ENCODE results near the gene SPRED3.
A peak's percentile ranks its signal among the peaks of the same experiment; 100 is the strongest.

Gene SPRED3

GRCh38 chr19:38412491-38412890 lies 24.0 kb downstream of the SPRED3 start:
- H3K4me3 ChIP-seq (ENCODE audit: low read depth, low read length) = no peak overlapping the region
- DNase-seq (ENCODE audit: low read depth, low spot score) = no peak
- in situ Hi-C loops (cut with HindIII; ENCODE audit: low sequenced_read_pairs) = no loop called here
- no peak for TF ChIP-seq CTCF (IDR thresholded peaks at IDR 0.05; ENCODE audit: low read depth, low read length)

- no peak for DNase-seq (ENCODE audit: low read depth, low spot score)
- H3K4me3 ChIP-seq (ENCODE audit: low read depth, low read length) = no peak overlapping the region
- in situ Hi-C loops (cut with HindIII; ENCODE audit: low sequenced_read_pairs) = no loop called here
- no peak for TF ChIP-seq CTCF (IDR thresholded peaks at IDR 0.05; ENCODE audit: low read depth, low read length)
These were observed 24.5 kb downstream of the SPRED3 start for GRCh38 chr19:38412961-38413360.

- H3K4me3 ChIP-seq (ENCODE audit: low read depth, low read length) = no peak overlapping the region
- no peak for TF ChIP-seq CTCF (IDR thresholded peaks at IDR 0.05; ENCODE audit: low read depth, low read length)
- in situ Hi-C loops (cut with HindIII; ENCODE audit: low sequenced_read_pairs) = no loop called here
- DNase-seq (ENCODE audit: low read depth, low spot score) = no peak
These were observed 24.9 kb downstream of the SPRED3 start for GRCh38 chr19:38413416-38413815.

- DNase-seq (ENCODE audit: low read depth, low spot score) = no peak
- in situ Hi-C loops (cut with HindIII; ENCODE audit: low sequenced_read_pairs) = no loop called here
- H3K4me3 ChIP-seq (ENCODE audit: low read depth, low read length) = no peak overlapping the region
- TF ChIP-seq CTCF (IDR thresholded peaks at IDR 0.05; ENCODE audit: low read depth, low read length) = no peak
These were observed 28.6 kb downstream of the SPRED3 start for GRCh38 chr19:38417146-38417543.

GRCh38 chr19:38417544-38418506 lies 29.3 kb downstream of the SPRED3 start:
- DNase-seq (ENCODE audit: low read depth, low spot score) = no peak
- in situ Hi-C loops (cut with HindIII; ENCODE audit: low sequenced_read_pairs) = no loop called here
- H3K4me3 ChIP-seq (ENCODE audit: low read depth, low read length) = peak overlapping the region; percentile 5
- no peak for TF ChIP-seq CTCF (IDR thresholded peaks at IDR 0.05; ENCODE audit: low read depth, low read length)

- DNase-seq (ENCODE audit: low read depth, low spot score) = no peak
- H3K4me3 ChIP-seq (ENCODE audit: low read depth, low read length) = no peak overlapping the region
- TF ChIP-seq CTCF (IDR thresholded peaks at IDR 0.05; ENCODE audit: low read depth, low read length) = no peak
- in situ Hi-C loops (cut with HindIII; ENCODE audit: low sequenced_read_pairs) = no loop called here
These were observed 32.4 kb downstream of the SPRED3 start for GRCh38 chr19:38420935-38421334.
